Measurements from ENCODE around the gene UNC5CL. TPM values are rescaled to one million over a fixed set of nuclear protein-coding genes. Genes with fewer than 3 reads are reported as not detected.

Gene UNC5CL
- total and polyA plus RNA-seq, 2 donors from 2014 or later: 41.3 to 53.7 TPM

GRCh38 chr6:40986921-40987819, 51.9 kb downstream of the UNC5CL start:
- Histone ChIP-seq H3K36me3 (ENCODE audit: control insufficient read depth in 2 of 3, insufficient read depth in 3 of 3, low read length in 3 of 3) (no peaks in the 10 kb centered on the region), H3K27me3 (ENCODE audit: control insufficient read depth, insufficient read depth, low read length) (no peaks in the 10 kb centered on the region), H3K4me1 (ENCODE audit: control insufficient read depth in 2 of 3, insufficient read depth in 2 of 3, low read depth in 1 of 3, low read length in 3 of 3) (peaks cover 0 to 5% (median 0%) of the 10 kb centered on the region in 3 donors), H3K9me3 (ENCODE audit: control insufficient read depth in 2 of 3, insufficient read depth in 1 of 3, low read length in 3 of 3) (no peaks in the 10 kb centered on the region), H3K4me3 (ENCODE audit: low read length in 3 of 3) (no peak overlapping the region), H3K27ac (ENCODE audit: low read depth in 2 of 2, low read length in 2 of 2) (no peak overlapping the region), H3K9ac (ENCODE audit: low read length in 3 of 3) (no peak overlapping the region)
- FAIRE-seq: no peak
- no peak for TF ChIP-seq CTCF (IDR thresholded peaks at IDR 0.05; ENCODE audit: borderline replicate concordance, extremely low read depth, insufficient read depth)
- intact Hi-C loops (cut with DNase I): no loop called here
- DNase-seq: peak in 4 of 5 donors; percentile 45 to 72 (median 62)

DNA sequence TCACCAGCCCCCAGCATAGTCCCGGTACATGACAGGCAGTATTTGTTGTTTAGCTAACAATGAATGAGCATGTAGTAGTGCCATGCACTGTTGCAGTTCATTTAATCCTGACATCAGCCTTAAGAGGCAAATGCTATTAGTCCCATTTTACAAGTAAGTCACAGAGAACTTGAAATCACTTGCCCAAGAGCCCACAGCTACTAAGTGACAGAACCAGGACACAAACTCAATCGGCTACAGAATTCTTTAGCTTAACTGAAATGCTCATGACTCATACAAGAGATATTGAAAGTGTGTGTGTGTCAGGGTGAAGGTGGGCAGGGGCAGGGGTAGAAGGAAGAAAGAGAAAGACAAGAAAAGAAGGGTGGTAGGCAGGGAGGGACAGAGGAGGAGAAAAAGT, 52.7 kb downstream of the UNC5CL start:
- H3K4me1 ChIP-seq (ENCODE audit: control insufficient read depth in 2 of 3, insufficient read depth in 2 of 3, low read depth in 1 of 3, low read length in 3 of 3): peaks cover 0 to 5% (median 0%) of the 10 kb centered on the region in 3 donors
- no peaks in the 10 kb centered on the region for H3K9me3 ChIP-seq (ENCODE audit: control insufficient read depth in 2 of 3, insufficient read depth in 1 of 3, low read length in 3 of 3)
- no peaks in the 10 kb centered on the region for H3K36me3 ChIP-seq (ENCODE audit: control insufficient read depth in 2 of 3, insufficient read depth in 3 of 3, low read length in 3 of 3)
- no peaks in the 10 kb centered on the region for H3K27me3 ChIP-seq (ENCODE audit: control insufficient read depth, insufficient read depth, low read length)
- H3K9ac ChIP-seq (ENCODE audit: low read length in 3 of 3): no peak overlapping the region
- no peak for DNase-seq
- no peak overlapping the region for H3K27ac ChIP-seq (ENCODE audit: low read depth in 2 of 2, low read length in 2 of 2)
- no peak for TF ChIP-seq CTCF (IDR thresholded peaks at IDR 0.05; ENCODE audit: borderline replicate concordance, extremely low read depth, insufficient read depth)
- H3K4me3 ChIP-seq (ENCODE audit: low read length in 3 of 3): no peak overlapping the region
- no peak for FAIRE-seq
- intact Hi-C loops (cut with DNase I): no loop called here

GRCh38 chr6:40983752-40984151, 55.3 kb downstream of the UNC5CL start:
- no peaks in the 10 kb centered on the region for H3K4me1 ChIP-seq (ENCODE audit: control insufficient read depth in 2 of 3, insufficient read depth in 2 of 3, low read depth in 1 of 3, low read length in 3 of 3)
- H3K36me3 ChIP-seq (ENCODE audit: control insufficient read depth in 2 of 3, insufficient read depth in 3 of 3, low read length in 3 of 3): no peaks in the 10 kb centered on the region
- no peak overlapping the region for H3K27ac ChIP-seq (ENCODE audit: low read depth in 2 of 2, low read length in 2 of 2)
- no peak overlapping the region for H3K9ac ChIP-seq (ENCODE audit: low read length in 3 of 3)
- FAIRE-seq (no peak), DNase-seq (no peak)
- intact Hi-C loops (cut with DNase I): no loop called here
- H3K27me3 ChIP-seq (ENCODE audit: control insufficient read depth, insufficient read depth, low read length): no peaks in the 10 kb centered on the region
- no peak overlapping the region for H3K4me3 ChIP-seq (ENCODE audit: low read length in 3 of 3)
- no peak for TF ChIP-seq CTCF (IDR thresholded peaks at IDR 0.05; ENCODE audit: borderline replicate concordance, extremely low read depth, insufficient read depth)
- H3K9me3 ChIP-seq (ENCODE audit: control insufficient read depth in 2 of 3, insufficient read depth in 1 of 3, low read length in 3 of 3): no peaks in the 10 kb centered on the region

Measured in kidney (tissue), 14 donors.